HUDEP-2 (cell line): Measurements from ENCODE around the gene ST3GAL2.
"Not testable (repeated sequence)": the region's sequence is repeated elsewhere in the genome, so short reads cannot be mapped to it uniquely, and the experiment has no call there.

Experiments
- DNase-seq, 76 experiments: peaks; one replicate each; lab custom pipeline; 2025; ENCODE audit not compliant: unreplicated experiment in 76 of 76; lab: John Stamatoyannopoulos, UW

ST3GAL2 gene

DNA sequence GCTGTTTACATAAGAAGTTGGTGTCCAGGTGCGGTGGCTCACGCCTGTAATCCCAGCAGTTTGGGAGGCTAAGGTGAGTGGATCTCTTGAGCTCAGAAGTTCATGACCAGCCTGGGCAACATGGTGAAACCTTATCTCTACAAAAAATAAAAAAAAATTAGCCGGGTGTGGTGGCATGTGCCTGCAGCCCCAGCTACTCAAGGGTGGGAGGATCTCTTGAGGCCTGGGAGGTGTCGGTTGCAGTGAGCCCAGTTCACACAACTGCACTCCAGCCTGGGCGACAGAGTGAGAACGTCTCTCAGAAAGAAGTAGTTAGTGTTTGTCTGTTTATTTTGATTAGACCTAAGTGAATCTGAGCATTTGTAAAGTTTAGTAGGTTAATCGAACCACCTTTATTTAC is 79.3 kb downstream of the ST3GAL2 start:
- peak in 68 of 76 experiments; percentile 7 to 81 (median 40) for DNase-seq

DNA sequence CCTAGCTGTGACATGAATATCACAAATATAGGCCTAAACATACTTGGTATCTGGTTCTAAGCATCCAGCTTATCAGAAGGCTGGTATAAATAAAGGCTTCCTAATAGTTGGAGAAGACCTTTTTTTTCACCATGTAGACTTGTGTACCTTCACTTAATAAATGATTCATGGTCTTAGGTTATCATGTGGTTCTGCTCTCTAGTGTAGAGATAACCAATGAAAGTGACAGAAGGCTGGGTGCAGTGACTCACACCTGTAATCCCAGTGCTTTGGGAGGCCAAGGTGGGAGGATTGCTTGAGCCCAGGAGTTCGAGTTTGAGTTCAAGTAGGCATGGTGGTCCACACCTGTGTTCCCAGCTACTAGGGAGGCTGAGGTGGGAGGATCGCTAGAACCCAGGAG is 89.1 kb downstream of the ST3GAL2 start:
- no peak for DNase-seq

DNA sequence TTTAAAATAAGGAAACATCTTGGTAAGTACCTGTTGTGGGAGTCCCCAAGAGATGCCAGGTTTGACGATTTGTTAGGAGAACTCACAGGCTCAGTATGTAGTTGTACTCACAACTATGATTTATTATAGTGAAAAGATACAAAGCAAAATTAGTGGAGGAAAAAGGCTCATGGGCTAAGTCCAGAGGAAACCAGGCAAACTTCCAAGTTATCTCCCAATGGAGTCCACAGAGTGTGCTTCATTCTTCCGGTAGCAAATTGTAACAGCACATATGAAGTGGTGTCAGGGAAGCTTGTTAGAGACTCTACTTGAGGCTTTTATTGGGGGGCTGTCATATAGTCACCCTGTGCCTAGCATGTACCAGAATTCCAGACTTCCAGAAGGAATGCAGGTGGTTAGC is 89.9 kb downstream of the ST3GAL2 start:
- DNase-seq: no peak

DNA sequence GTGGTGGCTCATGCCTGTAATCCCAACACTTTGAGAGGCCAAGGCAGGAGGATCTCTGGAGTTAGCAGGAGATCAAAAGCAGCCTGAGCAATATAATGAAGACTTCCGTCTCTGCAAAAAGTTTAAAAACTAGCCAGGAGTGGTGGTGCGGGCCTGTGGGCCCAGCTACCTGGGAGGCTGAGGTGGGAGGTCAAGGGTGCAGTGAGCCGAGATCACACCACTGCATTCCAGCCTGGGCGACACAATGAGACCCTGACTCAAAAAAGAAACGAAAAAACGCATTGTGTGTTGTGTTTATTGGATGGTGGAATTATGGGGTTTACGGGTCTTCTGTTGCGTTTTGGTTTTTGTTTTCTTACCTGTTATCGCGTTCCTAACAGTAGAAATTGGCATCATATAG is 93.1 kb downstream of the ST3GAL2 start:
- no peak for DNase-seq

DNA sequence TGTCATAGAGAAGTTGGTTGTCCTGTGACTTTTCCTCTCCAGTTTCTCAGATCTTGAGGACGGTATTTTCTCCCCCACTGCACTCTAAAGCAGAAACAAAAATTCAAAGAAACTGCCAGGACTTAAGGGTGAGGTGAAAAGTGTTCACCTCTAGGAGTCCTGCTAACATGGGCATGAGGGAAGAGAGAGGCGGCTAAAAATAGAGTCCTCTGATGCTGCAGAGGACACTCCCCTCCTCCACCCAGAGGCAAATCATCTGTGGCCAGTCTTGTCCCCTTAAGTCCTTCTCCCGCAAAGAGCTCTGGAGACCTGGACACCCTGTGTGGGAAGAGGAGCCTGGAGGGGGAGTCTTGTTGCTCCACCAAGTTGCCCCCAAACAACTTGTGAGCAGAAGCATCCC is 96.9 kb downstream of the ST3GAL2 start:
- no peak for DNase-seq

DNA sequence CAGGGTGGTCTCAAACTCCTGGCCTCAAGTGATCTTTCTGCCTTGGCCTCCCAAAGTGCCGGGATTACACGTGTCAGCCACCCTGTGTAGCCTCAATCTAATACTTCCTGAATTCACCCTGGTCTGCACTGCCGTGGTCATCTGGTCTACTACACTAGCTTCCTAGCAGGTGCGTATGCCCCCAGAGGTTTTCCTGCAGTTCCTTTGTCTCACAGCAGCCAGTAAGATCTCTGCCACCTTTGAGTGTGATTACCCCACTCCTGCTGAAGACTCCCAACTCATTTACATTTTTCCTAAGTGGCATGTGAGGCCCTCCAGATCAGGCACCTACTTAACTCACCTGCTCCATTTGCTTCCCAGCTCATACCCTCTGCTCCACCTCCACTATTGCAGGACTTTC is 97.3 kb downstream of the ST3GAL2 start:
- DNase-seq: no peak

DNA sequence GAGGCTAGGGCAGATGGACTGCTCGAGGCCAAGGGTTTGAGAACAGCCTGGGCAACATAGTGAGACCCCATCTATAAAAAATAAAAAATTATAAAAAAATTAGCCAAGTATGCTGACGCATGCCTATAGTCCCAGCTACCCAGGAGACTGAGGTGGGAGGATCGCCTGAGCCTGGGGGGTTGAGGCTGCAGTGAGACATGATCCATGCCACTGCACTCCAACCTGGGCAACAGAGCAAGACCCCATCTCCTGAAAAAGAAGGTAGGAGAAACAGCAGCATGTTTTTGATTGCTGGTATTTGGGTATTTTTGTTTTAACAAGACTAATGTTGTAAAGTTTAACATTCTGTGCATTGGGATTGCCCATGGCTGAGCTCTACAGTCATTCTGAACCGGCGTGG is 101.1 kb downstream of the ST3GAL2 start:
- no peak for DNase-seq

DNA sequence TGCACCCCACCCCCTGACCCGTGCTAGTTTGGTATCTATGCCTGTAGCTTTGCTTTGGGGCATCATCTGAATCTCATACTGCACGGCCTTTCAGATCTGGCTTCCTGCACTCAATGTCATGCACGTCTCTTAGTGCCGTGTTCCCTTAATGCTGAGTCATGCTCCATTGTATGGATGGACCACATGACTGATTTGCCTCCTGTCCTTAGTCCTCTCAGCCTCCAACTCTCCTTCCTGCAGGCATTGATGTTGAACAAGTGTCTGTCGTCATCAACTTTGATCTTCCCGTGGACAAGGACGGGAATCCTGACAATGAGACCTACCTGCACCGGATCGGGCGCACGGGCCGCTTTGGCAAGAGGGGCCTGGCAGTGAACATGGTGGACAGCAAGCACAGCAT is 106.2 kb downstream of the ST3GAL2 start:
- not testable (repeated sequence) for DNase-seq

DNA sequence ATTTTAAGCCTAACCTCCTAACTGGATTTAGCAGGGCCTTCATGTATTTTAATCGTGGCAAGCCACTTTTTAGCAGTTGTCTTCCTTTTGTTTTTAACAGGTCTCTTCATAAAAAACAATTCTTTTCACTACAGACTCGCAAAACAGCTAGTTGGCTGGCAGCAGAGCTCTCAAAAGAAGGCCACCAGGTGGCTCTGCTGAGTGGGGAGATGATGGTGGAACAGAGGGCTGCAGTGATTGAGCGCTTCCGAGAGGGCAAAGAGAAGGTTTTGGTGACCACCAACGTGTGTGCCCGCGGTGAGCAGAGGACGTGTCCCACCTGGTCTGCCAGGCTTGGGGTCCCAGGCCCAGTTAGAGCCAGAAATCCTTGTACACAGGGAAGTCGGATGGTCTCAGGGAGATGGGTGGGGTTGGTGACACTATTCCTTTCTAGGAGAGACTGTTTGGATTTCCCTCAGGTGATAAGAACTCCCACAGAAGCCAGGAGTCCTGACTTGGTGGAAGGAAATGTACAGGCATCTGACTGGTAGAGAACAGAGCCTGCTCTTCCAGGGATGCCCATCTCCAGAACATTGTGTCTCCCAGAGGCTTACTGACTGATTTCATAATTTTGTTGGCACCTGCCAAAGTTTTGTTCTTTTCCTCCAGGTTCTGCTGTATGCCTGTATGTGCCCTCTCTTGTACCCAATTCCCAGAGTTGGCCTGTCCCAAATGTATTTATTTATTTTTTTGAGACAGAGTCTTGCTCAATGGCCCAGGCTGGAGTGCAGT is 107.1 kb downstream of the ST3GAL2 start:
- peak in 4 of 76 experiments; percentile 1 to 17 (median 8) for DNase-seq

DNA sequence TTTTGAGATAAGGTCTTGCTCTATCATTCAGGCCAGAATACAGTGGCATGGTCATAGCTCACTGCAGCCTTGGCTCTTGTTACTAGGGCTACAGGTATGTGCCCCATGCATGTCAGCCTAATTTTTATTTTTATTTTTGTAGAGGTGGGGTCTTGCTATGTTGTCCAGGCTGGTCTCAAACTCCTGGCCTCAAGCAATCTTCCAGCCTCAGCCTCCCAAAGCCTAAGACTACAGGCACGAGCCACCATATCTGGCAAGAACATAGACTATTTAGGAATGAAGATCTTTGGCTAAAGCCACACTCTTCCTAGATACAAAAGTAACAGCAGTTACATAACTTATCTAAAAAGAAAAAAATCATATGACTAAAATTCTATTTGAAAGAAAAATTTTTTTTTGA is 107.8 kb downstream of the ST3GAL2 start:
- DNase-seq: no peak
